ENCODE data around the gene AKAP9.
"Not testable (repeated sequence)": the region's sequence is repeated elsewhere in the genome, so short reads cannot be mapped to it uniquely, and the experiment has no call there.

Gene AKAP9

DNA sequence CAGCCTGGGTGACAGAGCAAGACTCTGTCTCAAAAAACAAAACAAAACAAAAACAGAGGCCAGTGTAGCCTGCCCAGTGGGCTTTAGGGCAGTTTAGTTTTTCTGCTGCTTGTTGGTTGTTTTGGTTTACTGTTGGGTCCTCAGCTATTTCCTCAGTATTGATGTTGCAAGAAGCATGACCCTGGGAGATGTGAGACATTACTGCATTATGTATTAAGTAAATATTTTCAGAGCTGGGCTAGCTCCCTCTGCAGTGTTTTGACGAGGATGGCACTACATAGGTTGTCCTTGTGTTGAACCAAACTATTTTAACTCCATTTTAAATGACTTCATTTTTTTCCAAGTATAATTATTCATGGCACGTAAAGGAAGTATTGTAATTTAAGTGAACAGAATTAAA, 4.8 kb downstream of the AKAP9 start:
- H3K4me3 ChIP-seq (ENCODE audit: control insufficient read depth, low read depth, low read length): no peak overlapping the region
- DNase-seq (ENCODE audit: low read depth): no peak
- TF ChIP-seq, protein P1, sequence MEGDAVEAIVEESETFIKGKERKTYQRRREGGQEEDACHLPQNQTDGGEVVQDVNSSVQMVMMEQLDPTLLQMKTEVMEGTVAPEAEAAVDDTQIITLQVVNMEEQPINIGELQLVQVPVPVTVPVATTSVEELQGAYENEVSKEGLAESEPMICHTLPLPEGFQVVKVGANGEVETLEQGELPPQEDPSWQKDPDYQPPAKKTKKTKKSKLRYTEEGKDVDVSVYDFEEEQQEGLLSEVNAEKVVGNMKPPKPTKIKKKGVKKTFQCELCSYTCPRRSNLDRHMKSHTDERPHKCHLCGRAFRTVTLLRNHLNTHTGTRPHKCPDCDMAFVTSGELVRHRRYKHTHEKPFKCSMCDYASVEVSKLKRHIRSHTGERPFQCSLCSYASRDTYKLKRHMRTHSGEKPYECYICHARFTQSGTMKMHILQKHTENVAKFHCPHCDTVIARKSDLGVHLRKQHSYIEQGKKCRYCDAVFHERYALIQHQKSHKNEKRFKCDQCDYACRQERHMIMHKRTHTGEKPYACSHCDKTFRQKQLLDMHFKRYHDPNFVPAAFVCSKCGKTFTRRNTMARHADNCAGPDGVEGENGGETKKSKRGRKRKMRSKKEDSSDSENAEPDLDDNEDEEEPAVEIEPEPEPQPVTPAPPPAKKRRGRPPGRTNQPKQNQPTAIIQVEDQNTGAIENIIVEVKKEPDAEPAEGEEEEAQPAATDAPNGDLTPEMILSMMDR (IDR thresholded peaks at IDR 0.05; ENCODE audit: control insufficient read depth, insufficient read depth, low read depth, low read length, missing control alignments): peak; percentile 15

DNA sequence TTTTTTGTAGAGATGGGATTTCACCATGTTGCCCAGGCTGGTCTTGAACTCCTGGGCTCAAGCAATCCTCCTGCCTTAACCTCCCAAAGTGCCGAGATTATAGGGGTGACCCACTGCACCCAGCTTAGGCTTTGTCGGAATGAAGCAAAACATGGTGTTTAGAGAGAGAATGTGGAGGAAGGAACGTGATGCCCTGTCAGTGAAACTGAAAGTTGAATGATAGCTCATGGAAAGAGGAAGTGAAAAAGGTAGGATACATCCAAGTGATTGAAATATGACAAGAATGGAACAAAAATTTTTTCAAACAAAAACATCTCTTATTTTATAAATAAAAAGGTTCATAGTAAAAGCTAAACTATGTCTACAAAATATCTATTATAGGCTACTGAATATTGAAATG, 5.9 kb downstream of the AKAP9 start:
- TF ChIP-seq, protein P1 (IDR thresholded peaks at IDR 0.05; ENCODE audit: control insufficient read depth, insufficient read depth, low read depth, low read length, missing control alignments): no peak

DNA sequence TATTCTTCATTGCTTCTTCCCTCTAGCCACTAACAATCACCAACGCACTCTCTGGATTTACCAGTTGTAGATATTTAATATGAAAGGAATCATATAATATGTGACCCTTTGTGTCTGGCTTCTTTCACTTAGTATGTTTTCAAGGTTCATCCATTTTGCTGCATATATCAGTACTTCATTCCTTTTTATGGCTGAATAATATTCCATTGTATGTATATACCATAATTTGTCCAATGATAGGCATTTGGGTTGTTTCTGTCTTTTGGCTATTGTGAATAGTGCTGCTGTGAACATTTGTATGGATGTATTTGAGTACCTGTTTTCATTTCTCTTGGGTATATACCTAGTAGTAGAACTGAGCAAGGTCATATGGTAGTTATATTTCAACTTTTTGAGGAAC, 7.3 kb downstream of the AKAP9 start:
- H3K4me3 ChIP-seq (ENCODE audit: control insufficient read depth, low read depth, low read length): no peak overlapping the region
- no peak for DNase-seq (ENCODE audit: low read depth)
- TF ChIP-seq, protein P1 (IDR thresholded peaks at IDR 0.05; ENCODE audit: control insufficient read depth, insufficient read depth, low read depth, low read length, missing control alignments): no peak

More for the DNA sequence above, 5.9 kb downstream of the AKAP9 start:
- no peak overlapping the region for H3K4me3 ChIP-seq (ENCODE audit: control insufficient read depth, low read depth, low read length)
- DNase-seq (ENCODE audit: low read depth): no peak

DNA sequence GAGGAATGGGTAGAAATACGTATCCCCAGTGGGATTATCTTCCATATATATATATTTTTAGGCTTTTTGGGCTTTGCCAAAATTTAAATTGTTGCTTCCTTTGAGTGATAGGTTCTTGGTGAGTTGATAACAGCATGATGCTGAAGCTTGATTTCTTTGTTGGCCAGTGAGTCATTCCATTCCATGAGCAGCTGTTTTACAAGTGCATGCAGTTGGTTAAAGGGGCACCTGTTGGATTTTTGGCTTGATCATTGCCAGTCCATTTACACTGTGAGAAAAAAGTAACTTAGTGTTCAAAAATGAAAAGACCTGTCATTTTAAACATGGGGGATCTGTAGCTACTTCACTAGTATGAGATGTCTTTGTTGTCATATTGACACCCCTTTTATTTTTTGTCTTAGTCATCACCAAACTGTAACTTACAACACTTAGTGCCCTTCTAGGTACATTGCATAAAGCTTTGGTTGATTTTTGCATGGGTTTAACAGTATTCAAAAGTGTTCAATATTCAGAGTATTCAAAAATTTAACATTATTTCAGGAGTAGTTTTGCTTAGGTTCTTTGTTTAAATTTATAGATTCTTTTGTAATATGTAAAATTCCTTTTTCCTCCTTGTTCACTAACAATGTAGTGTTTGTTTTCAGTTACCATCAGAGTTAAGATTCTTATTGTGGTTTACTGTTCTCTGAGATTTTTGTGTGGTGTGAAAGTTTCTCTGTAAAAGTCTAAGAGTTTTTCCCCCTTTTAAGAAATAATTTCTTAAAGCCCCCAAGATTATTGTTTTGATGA, 8.8 kb downstream of the AKAP9 start:
- TF ChIP-seq, protein P1 (IDR thresholded peaks at IDR 0.05; ENCODE audit: control insufficient read depth, insufficient read depth, low read depth, low read length, missing control alignments): no peak
- no peak for DNase-seq (ENCODE audit: low read depth)
- no peak overlapping the region for H3K4me3 ChIP-seq (ENCODE audit: control insufficient read depth, low read depth, low read length)

DNA sequence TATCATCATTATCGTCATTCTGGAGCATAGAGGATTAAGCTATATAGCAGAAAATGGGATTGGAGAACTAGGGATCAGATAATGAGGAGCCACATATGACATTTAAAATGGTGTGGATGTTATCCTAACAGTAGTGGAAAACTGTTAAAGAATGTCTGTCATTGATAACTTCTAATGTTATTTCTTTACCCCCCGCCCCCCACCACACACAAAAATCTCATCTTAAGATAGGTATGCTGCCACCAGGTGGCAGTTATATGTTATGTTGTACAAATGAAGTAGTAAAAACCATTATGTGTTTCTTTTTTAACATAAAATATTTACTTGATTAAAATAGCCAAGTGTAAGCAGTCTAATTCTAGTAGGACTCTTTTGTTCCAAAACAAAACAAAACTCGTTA, 13.0 kb downstream of the AKAP9 start:
- DNase-seq (ENCODE audit: low read depth): no peak
- H3K4me3 ChIP-seq (ENCODE audit: control insufficient read depth, low read depth, low read length): no peak overlapping the region
- TF ChIP-seq, protein P1 (IDR thresholded peaks at IDR 0.05; ENCODE audit: control insufficient read depth, insufficient read depth, low read depth, low read length, missing control alignments): peak; percentile 21

DNA sequence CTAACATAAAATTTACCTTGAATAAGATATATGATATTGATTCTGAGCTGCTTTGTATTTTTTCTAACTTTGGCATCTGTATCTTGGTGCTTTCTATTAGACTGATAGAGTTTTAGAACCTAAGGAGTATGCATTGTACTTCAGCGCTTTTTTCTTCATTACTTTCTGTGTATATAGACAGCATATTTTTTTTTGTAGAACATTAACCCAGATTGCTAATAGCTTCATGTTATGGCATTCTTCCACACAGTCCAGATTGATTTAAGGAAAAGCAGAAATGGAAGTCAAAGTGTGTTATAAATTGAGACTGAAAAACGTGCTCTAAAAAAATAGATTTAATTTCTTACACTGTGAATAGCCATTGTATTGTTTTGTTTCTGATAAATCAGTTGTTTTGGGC, 15.8 kb downstream of the AKAP9 start:
- DNase-seq (ENCODE audit: low read depth); H3K4me3 ChIP-seq (ENCODE audit: control insufficient read depth, low read depth, low read length): not testable (repeated sequence)

DNA sequence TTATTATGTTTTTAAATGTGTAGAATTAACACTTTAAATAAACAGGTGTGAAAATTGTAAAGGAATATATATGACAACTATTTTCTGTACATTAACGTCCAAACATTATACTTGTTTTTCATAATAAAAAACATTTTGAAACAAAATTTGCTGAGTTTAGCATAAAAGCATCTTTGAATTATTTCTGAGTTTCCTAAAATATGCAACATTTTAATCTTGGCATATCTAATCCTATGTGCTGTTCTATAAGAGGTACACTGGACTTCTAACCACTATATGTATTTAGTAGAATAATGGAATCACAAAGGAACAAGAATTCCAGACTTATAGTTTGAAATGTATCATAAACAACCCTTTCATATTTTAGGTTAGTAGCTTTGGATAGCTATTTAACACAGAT, 16.6 kb downstream of the AKAP9 start:
- H3K4me3 ChIP-seq (ENCODE audit: control insufficient read depth, low read depth, low read length): no peak overlapping the region
- TF ChIP-seq, protein P1 (IDR thresholded peaks at IDR 0.05; ENCODE audit: control insufficient read depth, insufficient read depth, low read depth, low read length, missing control alignments): no peak
- no peak for DNase-seq (ENCODE audit: low read depth)

Measured in AG09309 (cell line).